Activated naive CD8-positive, alpha-beta T cell treated with anti-CD3 and anti-CD28 coated beads, Interleukin-2, amount 50 U/mL, for 24 hours (primary cell): ENCODE data around the gene ZNF775.

Experiments
- ATAC-seq: fragments of 150-1000 bp; cut with Tn5 transposase; one replicate; pipeline ENCODE4 v1.10.0; 2021
- DNase-seq: peaks from one replicate; pipeline ENCODE4 v3.0.0; 2021
- H3K27ac Mint-ChIP-seq: one replicate; pipeline ENCODE4 v1.8.0; 2021; ENCODE audit warnings: mild to moderate bottlenecking, mixed read lengths
- H3K27me3 Mint-ChIP-seq: one replicate; pipeline ENCODE4 v1.8.0; 2021; ENCODE audit warnings: mixed read lengths
- H3K36me3 Mint-ChIP-seq: one replicate; pipeline ENCODE4 v1.8.0; 2021; ENCODE audit warnings: low read depth, mixed read lengths
- H3K4me1 Mint-ChIP-seq: one replicate; pipeline ENCODE4 v1.8.0; 2021; ENCODE audit warnings: mixed read lengths
- H3K4me3 Mint-ChIP-seq: one replicate; pipeline ENCODE4 v1.8.0; 2021; ENCODE audit warnings: mild to moderate bottlenecking, moderate library complexity, mixed read lengths
- H3K9me3 Mint-ChIP-seq: one replicate; pipeline ENCODE4 v1.8.0; 2021; ENCODE audit warnings: mixed read lengths

ZNF775 gene

DNA sequence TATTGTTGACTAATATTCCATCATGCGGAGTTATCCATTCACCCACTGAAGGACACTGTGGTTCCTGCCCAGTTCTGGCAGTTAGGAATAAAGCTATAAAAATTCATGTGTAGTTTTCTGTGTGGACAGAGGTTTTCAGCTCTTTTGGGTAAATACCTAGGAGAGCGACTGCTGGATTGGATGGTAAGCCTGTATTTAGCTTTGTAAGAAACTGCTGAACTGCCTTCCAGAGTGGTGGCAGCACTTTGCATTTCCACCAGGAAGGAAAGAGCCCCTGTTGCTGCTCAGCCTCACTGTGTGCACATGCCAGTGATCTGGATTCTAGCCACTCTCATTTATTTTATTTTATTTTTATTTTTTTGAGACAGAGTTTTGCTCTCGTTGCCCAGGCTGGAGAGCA is 14.2 kb downstream of the ZNF775 start:
- no peak overlapping the region for H3K27ac Mint-ChIP-seq
- no peak overlapping the region for H3K4me3 Mint-ChIP-seq
- H3K36me3 Mint-ChIP-seq: peaks cover 8% of the 10 kb centered on the region
- no peak for DNase-seq
- no peaks in the 10 kb centered on the region for H3K27me3 Mint-ChIP-seq
- no peaks in the 10 kb centered on the region for H3K9me3 Mint-ChIP-seq
- peaks cover 3% of the 10 kb centered on the region for H3K4me1 Mint-ChIP-seq
- ATAC-seq: no peak

DNA sequence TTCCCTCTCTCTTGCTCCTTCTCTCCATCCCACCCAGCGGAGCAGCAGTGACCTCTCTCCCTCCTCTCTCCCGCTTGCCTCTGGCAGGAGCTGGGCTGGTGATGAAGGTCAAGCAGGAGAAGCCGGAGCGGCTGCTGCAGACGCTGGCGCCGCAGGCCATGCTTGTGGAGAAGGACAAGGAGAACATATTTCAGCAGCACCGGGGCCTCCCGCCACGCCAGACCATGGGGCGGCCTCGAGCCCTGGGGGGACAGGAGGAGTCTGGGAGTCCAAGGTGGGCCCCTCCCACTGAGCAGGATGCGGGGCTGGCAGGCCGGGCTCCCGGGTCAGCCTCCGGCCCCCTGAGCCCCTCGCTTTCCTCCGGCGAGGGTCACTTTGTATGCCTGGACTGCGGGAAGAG is 17.3 kb downstream of the ZNF775 start:
- DNase-seq: no peak
- H3K4me3 Mint-ChIP-seq: no peak overlapping the region
- no peaks in the 10 kb centered on the region for H3K27me3 Mint-ChIP-seq
- H3K9me3 Mint-ChIP-seq: no peaks in the 10 kb centered on the region
- H3K4me1 Mint-ChIP-seq: peaks cover 16% of the 10 kb centered on the region
- peaks cover 2% of the 10 kb centered on the region for H3K36me3 Mint-ChIP-seq
- no peak for ATAC-seq
- no peak overlapping the region for H3K27ac Mint-ChIP-seq

DNA sequence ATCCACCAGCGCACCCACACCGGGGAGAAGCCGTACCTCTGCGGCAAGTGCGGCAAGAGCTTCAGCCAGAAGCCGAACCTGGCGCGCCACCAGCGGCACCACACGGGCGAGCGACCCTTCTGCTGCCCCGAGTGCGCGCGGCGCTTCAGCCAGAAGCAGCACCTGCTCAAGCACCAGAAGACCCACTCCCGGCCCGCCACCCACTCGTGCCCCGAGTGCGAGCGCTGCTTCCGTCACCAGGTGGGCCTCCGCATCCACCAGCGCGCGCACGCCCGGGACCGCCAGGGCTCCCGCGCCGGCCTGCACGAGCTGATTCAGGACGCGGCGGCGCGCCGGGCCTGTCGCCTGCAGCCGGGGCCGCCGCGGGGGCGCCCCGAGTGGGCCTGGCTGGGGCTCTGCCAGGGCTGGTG is 17.7 kb downstream of the ZNF775 start:
- Mint-ChIP-seq H3K27ac (no peak overlapping the region), H3K27me3 (no peaks in the 10 kb centered on the region), H3K9me3 (no peaks in the 10 kb centered on the region), H3K36me3 (peaks cover 2% of the 10 kb centered on the region), H3K4me1 (peaks cover 21% of the 10 kb centered on the region), H3K4me3 (no peak overlapping the region)
- DNase-seq (no peak), ATAC-seq (no peak)

DNA sequence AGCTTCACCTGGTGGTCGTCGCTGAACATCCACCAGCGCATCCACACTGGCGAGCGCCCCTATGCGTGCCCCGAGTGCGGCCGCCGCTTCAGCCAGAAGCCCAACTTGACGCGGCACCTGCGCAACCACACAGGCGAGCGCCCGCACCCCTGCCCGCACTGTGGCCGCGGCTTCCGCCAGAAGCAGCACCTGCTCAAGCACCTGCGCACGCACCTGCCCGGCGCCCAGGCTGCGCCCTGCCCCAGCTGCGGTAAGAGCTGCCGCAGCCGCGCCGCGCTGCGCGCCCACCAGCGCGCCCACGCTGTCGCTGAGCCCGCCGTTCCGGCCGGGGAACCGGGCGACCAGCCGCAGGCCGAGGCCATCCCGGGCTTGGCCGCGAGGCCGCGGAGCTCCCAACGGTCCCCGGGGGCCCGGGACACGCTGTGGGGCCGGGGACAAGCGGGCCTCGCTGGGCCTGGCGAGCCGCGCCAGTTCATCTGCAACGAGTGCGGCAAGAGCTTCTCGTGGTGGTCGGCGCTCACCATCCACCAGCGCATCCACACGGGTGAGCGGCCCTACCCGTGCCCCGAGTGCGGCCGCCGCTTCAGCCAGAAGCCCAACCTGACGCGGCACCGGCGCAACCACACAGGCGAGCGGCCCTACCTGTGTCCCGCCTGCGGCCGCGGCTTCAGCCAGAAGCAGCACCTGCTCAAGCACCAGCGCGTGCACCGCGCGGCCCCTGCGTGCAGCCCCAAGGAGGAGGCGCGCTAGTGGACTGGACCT is 18.4 kb downstream of the ZNF775 start:
- H3K36me3 Mint-ChIP-seq: no peaks in the 10 kb centered on the region
- H3K9me3 Mint-ChIP-seq: no peaks in the 10 kb centered on the region
- no peak overlapping the region for H3K4me3 Mint-ChIP-seq
- no peaks in the 10 kb centered on the region for H3K27me3 Mint-ChIP-seq
- ATAC-seq (no peak), DNase-seq (no peak)
- H3K27ac Mint-ChIP-seq: no peak overlapping the region
- peaks cover 27% of the 10 kb centered on the region for H3K4me1 Mint-ChIP-seq

DNA sequence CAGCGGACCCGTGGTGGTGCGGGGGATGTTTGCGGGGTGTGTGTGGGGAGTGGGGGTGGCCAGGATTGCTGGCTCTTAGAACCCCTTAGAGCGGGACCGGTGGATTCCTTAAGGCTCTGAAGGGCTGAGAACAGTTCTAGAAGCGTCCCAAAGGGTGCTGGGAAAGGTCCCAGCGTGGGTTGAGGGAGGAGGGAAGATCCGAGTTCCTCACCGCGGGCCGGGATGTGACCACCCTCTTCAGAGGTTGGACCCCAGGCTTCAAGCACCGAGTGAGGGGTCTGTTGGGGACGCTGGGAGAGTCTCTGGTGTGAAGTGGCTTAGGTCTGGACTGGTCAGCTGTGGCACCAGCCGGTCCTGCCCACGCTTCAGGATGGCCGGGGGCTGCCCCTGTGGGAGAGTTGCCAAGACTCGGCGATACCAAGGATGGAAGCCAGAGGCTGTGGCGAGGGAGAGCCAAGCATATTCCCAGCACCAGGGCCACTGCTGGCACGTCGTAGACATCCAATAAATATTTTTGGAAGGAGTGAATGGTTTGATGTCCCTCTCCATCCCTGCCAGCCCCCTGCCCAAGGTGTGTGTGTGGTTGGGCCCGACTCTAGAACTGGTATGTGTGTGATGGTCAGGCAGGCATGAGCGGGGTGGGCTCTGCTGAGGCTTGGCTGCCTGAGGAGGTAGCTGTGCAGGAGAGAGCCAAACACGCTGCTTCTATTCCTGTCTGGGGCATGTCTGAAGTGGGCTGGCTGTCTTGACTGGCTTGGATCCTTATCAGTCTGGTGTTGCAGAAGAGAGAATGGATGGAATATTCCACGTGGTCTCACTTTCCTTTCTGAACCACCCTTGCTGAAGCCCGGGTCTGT is 19.2 kb downstream of the ZNF775 start:
- Mint-ChIP-seq H3K9me3 (no peaks in the 10 kb centered on the region), H3K36me3 (no peaks in the 10 kb centered on the region), H3K4me1 (peaks cover 31% of the 10 kb centered on the region), H3K4me3 (no peak overlapping the region), H3K27ac (no peak overlapping the region), H3K27me3 (no peaks in the 10 kb centered on the region)
- no peak for ATAC-seq
- no peak for DNase-seq

DNA sequence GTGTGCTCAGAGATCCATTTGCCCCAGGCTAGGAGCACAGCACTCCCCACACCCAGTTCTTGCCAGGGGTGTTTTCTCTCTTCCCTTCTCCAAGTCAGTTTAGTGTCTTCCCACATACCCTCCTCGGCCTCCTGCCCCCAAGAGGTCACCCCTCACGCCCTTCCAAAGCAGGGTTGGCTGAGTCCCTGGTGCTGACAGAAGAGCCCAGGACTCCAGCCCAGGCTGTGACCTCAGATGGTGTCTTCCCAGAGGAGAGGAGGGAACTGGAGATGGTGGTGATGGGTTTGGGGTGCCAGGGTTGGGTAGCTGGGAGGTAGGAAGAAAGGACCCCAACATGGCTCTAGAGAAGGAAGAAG is 19.8 kb downstream of the ZNF775 start:
- Mint-ChIP-seq H3K36me3 (no peaks in the 10 kb centered on the region), H3K27ac (no peak overlapping the region), H3K27me3 (no peaks in the 10 kb centered on the region), H3K4me1 (peaks cover 35% of the 10 kb centered on the region), H3K9me3 (no peaks in the 10 kb centered on the region), H3K4me3 (no peak overlapping the region)
- no peak for ATAC-seq
- no peak for DNase-seq

DNA sequence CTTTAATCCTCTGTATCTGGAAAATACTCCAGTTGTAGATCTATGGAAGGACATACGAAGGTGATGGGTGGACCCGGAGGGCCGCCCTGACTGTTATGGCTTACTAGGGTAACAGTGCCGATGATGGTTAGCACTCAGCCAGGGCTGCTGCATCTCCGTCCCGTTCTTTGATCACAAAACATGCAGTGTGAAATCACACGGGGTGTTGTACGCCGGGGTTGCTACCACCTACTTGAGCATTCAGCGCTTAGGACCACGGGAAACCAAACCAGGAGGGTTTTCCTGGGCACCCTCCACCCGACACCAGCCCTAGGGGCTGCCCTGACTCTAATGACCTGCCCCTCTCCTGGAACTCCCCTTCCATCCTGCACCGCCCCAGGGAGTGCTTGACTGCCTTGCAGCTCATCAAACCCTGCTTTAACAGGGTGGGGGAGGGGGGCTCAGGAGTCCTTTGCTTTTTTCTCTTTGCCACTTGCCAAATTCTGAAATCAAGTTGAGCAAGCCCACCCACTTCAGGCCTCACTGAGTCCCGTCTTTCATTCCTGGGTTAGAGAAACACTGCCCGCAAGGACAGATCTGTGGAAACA is 20.4 kb downstream of the ZNF775 start:
- H3K27me3 Mint-ChIP-seq: no peaks in the 10 kb centered on the region
- no peaks in the 10 kb centered on the region for H3K36me3 Mint-ChIP-seq
- no peak overlapping the region for H3K4me3 Mint-ChIP-seq
- H3K27ac Mint-ChIP-seq: no peak overlapping the region
- DNase-seq (no peak), ATAC-seq (no peak)
- no peaks in the 10 kb centered on the region for H3K9me3 Mint-ChIP-seq
- H3K4me1 Mint-ChIP-seq: peaks cover 41% of the 10 kb centered on the region

DNA sequence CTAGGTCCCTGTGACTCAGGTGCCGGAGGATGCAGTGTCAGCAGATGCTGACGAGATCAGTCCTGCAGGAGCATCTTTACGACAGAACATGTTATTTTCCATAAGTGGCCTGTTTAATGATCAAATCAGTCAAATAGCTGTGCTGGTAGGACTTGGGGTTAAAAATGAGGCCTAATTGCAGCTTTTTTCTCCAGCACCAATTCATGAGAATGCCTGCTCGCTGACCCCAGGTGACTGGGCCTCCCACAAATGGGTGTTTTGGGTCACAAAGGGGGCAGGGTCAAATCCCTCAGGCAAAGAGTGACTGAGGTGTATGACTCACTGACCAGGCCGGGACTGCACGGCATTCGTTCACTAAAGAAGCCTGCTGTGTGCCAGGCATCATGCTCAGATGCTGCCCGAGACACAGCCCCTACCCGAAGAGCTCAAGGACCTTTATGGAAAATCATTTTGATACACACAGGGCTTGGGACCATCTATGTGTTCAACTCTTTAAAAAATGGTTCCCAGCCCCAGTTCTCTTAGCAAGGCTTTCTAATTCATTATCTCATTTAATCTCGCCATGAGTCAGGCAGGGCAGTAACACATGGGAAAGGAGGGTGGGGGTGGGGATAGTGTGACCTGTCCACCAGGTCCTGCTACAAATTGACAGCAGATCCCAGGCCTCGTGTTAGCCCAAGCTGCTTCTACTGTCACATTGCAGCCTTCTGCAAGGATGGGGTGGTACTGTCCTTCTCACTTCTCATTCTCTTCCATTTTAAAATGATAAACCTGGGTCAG is 21.1 kb downstream of the ZNF775 start:
- Mint-ChIP-seq H3K4me3 (no peak overlapping the region), H3K9me3 (no peaks in the 10 kb centered on the region), H3K36me3 (no peaks in the 10 kb centered on the region), H3K27ac (no peak overlapping the region), H3K27me3 (no peaks in the 10 kb centered on the region), H3K4me1 (peaks cover 43% of the 10 kb centered on the region)
- DNase-seq (no peak), ATAC-seq (peak; percentile 18)

DNA sequence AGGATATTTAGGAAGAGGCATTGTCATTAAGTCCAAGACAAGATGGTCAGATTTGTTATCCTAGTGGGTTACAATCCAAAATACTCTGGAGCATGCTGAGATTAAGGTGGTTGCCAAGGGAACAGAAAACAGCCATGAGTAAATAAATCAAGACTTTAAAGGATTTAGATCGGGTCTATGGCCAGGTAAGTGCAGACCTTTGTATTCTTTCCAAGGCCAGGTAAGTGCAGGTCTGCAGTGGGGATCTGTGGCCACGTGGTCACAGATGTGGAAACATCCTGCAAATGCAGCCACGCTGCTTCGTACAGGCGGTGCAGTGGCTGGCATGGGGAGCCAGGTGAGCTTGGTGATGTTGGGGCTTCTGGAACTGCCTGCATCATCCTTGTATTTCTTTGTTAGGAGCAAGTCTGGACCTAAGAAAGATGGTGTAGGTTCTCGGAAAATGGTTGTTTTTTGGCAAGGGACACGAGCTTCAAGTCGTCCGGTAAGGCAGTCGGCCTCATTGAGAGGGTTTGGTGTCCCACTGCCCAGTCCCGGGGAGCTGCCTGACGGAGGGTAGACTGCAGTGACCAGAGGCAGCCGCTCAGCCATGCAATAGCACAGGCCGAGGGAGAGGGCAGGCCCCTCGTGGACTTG is 21.8 kb downstream of the ZNF775 start:
- Mint-ChIP-seq H3K27me3 (no peaks in the 10 kb centered on the region), H3K27ac (no peak overlapping the region)
- no peak for ATAC-seq

DNA sequence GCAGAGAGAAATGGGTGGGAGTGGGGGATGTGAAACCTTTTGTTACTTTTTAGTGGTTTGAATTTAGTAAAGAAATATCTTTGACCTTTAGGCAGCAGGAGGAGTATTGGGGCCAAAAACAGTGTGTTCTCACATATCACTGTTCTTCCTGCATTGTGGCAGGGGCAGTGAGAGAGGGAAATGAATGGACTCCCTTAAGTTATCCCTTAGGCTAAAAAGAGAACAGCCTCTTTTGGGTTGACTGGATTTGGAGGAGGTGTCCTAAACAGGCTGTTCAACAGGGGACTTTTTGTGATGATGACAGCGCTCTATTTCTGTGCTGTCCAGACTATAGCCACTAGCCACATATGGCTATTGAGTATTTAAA is 22.3 kb downstream of the ZNF775 start:
- no peak for DNase-seq
- H3K27ac Mint-ChIP-seq: no peak overlapping the region
- H3K36me3 Mint-ChIP-seq: no peaks in the 10 kb centered on the region
- H3K4me3 Mint-ChIP-seq: no peak overlapping the region
- ATAC-seq: no peak
- H3K27me3 Mint-ChIP-seq: no peaks in the 10 kb centered on the region
- H3K9me3 Mint-ChIP-seq: no peaks in the 10 kb centered on the region
- H3K4me1 Mint-ChIP-seq: peaks cover 52% of the 10 kb centered on the region

More for the DNA sequence above, 21.8 kb downstream of the ZNF775 start:
- Mint-ChIP-seq H3K4me3 (no peak overlapping the region), H3K4me1 (peaks cover 47% of the 10 kb centered on the region), H3K36me3 (no peaks in the 10 kb centered on the region), H3K9me3 (no peaks in the 10 kb centered on the region)
- DNase-seq: no peak

DNA sequence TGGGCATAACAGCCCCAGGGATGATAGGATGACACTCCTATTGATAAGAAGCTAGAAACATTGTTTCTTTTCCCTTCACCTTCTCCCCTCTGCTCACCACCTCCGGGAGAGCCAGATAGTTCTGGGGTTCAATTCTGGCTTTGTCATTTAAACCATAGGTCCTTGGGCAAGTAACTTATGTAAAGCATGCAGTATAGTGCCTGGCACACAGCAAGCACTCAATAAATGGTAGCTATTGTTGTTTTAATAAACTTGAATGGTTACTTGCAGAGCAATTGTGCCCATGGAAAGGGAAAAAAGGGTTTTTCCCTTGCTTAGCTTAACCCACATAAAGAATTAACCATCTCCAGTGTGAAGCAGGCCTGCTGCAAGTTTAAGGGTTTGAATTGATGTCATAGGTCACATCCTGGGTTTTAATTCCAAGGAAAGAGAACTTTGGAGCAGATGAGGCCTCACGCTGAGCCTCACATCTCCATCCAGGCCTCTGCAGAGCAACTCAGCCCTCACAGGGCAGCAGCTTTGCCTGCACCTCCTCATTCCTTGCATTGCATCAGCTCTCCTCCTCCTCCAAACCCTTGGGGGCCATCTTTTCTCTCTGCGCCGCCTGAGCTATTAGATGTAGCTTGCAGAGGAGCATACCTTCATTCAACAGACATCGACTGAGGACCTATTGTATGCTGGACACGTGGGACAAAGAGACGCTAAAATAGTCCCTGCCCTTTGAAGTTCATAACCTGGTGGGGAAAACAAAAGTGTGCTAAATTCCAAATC is 22.9 kb downstream of the ZNF775 start:
- H3K9me3 Mint-ChIP-seq: no peaks in the 10 kb centered on the region
- ATAC-seq: no peak
- H3K27ac Mint-ChIP-seq: peak overlapping the region; percentile 31
- H3K4me1 Mint-ChIP-seq: peaks cover 59% of the 10 kb centered on the region
- H3K4me3 Mint-ChIP-seq: no peak overlapping the region
- no peaks in the 10 kb centered on the region for H3K27me3 Mint-ChIP-seq
- DNase-seq: no peak
- peaks cover 1% of the 10 kb centered on the region for H3K36me3 Mint-ChIP-seq

DNA sequence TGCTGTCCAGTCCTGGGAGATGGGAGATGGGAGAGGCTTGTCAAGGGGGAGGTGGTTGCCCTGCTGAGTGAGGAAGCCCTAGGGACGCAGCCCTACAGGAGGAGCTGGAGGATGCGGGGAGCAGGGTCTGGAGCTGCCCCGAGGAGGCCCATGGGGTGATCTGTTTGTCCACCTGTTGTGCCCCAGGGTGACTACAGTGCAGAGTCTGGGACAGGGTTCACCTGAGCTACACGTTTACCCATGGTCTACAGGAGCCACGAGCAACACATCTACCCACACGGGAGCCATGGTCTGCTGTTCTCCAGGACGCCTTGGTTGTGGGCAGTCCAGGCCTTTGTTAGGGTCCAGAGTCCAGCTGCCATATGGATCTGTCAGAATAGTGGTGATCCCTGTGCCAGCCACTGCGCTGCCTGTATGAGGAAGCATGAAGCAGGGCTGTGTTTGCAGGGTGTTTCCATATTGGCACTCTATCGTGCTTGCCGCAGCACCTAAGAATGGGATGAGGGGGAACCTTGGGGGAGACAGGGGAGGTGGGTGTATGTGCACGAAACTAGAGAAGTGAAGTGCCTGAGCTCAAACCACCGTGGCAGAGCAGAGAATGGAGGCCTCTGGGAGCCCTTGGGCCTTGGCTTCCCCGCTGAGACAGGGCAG is 23.7 kb downstream of the ZNF775 start:
- DNase-seq (no peak), ATAC-seq (no peak)
- Mint-ChIP-seq H3K4me3 (peak overlapping the region; percentile 36), H3K9me3 (no peaks in the 10 kb centered on the region), H3K36me3 (peaks cover 3% of the 10 kb centered on the region), H3K27me3 (no peaks in the 10 kb centered on the region), H3K4me1 (peaks cover 61% of the 10 kb centered on the region), H3K27ac (peak overlapping the region; percentile 31)
